Gastroesophageal sphincter (tissue), 4 donors: Measurements from ENCODE around the gene MACF1. TPM values are rescaled to one million over a fixed set of nuclear protein-coding genes. Genes with fewer than 3 reads are reported as not detected.
A peak's percentile ranks its signal among the peaks of the same experiment; 100 is the strongest.
"Not testable (repeated sequence)": the region's sequence is repeated elsewhere in the genome, so short reads cannot be mapped to it uniquely, and the experiment has no call there.

Experiments used
- ATAC-seq: fragments of 150-250 bp; one replicate; pipeline ENCODE4 v1.9.1; 2016; ENCODE audit warnings: mild to moderate bottlenecking, moderate library complexity
- H3K27ac ChIP-seq, 4 donors: fragments of 200-600 bp; sonication (generic) in 3 of 4; 1 replicate in 3 of 4; 2 replicates in 1 of 4; pipeline ENCODE4 v1.5.1; 2016 to 2019
- H3K27me3 ChIP-seq: fragments of 200-600 bp; sonication (generic); one replicate; pipeline ENCODE4 v1.5.1; 2019
- H3K36me3 ChIP-seq, 2 donors: fragments of 200-600 bp; sonication (generic); one replicate each; pipeline ENCODE4 v1.5.1; 2019; ENCODE audit warnings: control low read depth in 1 of 2
- H3K4me1 ChIP-seq, 3 donors: fragments of 200-600 bp; sonication (generic); 1 replicate in 2 of 3; 2 replicates in 1 of 3; pipeline ENCODE4 v1.5.1; 2016 to 2019; ENCODE audit warnings: control low read depth in 2 of 3
- H3K4me3 ChIP-seq, 2 donors: fragments of 200-600 bp; sonication (generic); one replicate each; pipeline ENCODE4 v1.5.1; 2019; ENCODE audit warnings: mild to moderate bottlenecking in 1 of 2, moderate library complexity in 1 of 2
- H3K9me3 ChIP-seq, 3 donors: fragments of 200-600 bp; sonication (generic); one replicate each; pipeline ENCODE4 v1.5.1; 2017 to 2019; ENCODE audit warnings: control low read depth in 2 of 3
- CTCF ChIP-seq, 4 experiments: fragments of 200-600 bp in 2 of 4; fragments of 450-650 bp in 2 of 4; sonication (generic) in 1 of 4; IDR thresholded peaks; one replicate each; pipeline ENCODE4 v1.5.1; 2017 to 2019; ENCODE audit warnings: antibody characterized with exemption in 4 of 4, mild to moderate bottlenecking in 2 of 4, moderate library complexity in 2 of 4
- EP300 ChIP-seq: sonication (generic); formaldehyde crosslinking; IDR thresholded peaks from one replicate; pipeline ENCODE4 v1.6.1; 2017; ENCODE audit warnings: antibody characterized with exemption, mild to moderate bottlenecking
- POLR2A ChIP-seq, 2 donors: fragments of 450-650 bp; IDR thresholded peaks; one replicate each; pipeline ENCODE4 v1.6.1; 2017; ENCODE audit warnings: antibody characterized with exemption in 2 of 2, mild to moderate bottlenecking in 2 of 2, moderate library complexity in 1 of 2
- POLR2AphosphoS5 ChIP-seq: sonication (generic); formaldehyde crosslinking; IDR thresholded peaks from one replicate; pipeline ENCODE4 v1.6.1; 2017; ENCODE audit warnings: antibody characterized with exemption
- WGBS, 2 donors: methylation state at CpG; one replicate each; pipeline ENCODE4 v1.1.5; 2018; ENCODE audit warnings: low coverage in 1 of 2; 5-methylcytosine and 5-hydroxymethylcytosine counted together
- total RNA-seq, 4 donors: library from RNA; depleted of rRNA; stranded (reverse); fragments of >200 nt; gene quantifications; one replicate each; pipeline ENCODE4 v1.1.0, GENCODE V29; 2016

MACF1 gene
- total RNA-seq, 4 donors from 2014 or later = 454 to 752 (median 541) TPM

DNA sequence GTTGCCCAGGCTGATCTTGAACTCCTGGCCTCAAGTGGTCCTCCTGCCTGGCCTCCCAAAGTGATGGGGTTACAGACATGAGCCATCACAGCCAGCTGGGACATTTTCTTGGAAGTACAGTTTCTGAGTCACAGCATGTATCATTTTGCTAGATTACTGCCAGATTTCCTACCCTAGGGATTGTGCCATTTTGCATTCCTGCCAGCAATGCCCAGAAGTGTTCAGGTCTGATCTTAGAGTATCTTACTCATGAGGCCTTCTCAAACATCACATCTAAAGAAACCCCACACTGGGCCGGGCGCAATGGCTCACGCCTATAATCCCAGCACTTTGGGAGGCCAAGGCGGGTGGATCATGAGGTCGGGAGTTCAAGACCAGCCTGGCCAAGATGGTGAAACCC lies 297.2 kb downstream of the MACF1 start:
- no peak for ATAC-seq
- TF ChIP-seq EP300 = no peak
- TF ChIP-seq POLR2A (IDR thresholded peaks at IDR 0.05) = no peak
- no peak for TF ChIP-seq POLR2AphosphoS5
- no peak for TF ChIP-seq CTCF (IDR thresholded peaks at IDR 0.05)
- 92% methylated on average over 5 of the region's 5 CpGs; no CpG with 5 or more reads in 1 of the 2 donors for WGBS, 2 donors
- Histone ChIP-seq H3K4me3 (no peak overlapping the region), H3K4me1 (peaks cover 0 to 6% (median 0%) of the 10 kb centered on the region in 3 donors), H3K27me3 (peaks cover 8% of the 10 kb centered on the region), H3K27ac (no peak overlapping the region), H3K36me3 (no peaks in the 10 kb centered on the region), H3K9me3 (no peaks in the 10 kb centered on the region)

DNA sequence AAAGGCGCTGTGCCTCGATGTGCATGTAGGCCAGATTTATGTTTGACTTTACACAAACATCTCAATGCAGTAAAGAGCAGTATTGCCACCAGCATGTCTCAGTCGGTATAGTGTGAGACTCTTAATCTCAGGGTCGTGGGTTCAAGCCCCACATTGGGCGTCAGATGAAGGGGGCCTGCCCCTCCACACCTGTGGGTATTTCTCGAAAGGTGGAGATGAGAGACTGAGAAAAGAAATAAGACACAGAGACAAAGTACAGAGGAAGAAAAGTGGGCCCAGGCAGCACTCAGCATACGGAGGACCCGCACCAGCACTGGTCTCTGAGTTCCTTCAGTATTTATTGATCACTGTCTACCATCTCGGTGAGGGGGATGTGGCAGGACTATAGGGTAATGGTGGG lies 299.9 kb downstream of the MACF1 start:
- 78 to 85% methylated on average over 8 to 9 of the region's 9 CpGs for WGBS, 2 donors
- H3K36me3 ChIP-seq, ATAC-seq, H3K4me3 ChIP-seq, H3K27me3 ChIP-seq, H3K9me3 ChIP-seq, H3K27ac ChIP-seq, H3K4me1 ChIP-seq: not testable (repeated sequence)

DNA sequence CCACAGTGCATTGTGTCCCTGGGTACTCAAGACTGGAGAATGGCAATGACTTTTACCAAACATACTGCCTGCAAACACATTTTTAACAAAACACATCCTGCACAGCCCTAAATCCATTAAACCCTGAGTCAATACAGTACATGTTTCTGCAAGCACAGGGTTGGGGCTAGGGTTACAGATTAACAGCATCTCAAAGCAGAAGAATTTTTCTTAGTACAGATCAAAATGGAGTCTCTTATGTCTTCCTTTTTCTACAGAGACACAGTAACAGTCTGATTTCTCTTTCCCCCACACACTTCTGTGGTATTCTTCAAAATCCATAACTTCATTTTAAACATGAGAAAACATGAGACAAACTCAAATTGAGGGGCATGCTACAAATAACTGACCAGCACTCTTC lies 300.8 kb downstream of the MACF1 start:
- H3K4me3 ChIP-seq = no peak overlapping the region
- H3K4me1 ChIP-seq = peaks cover 0 to 4% (median 0%) of the 10 kb centered on the region in 3 donors
- no peak overlapping the region for H3K27ac ChIP-seq
- TF ChIP-seq CTCF (IDR thresholded peaks at IDR 0.05) = no peak
- no peak for TF ChIP-seq POLR2A (IDR thresholded peaks at IDR 0.05)
- no peak for TF ChIP-seq EP300
- peaks cover 5% of the 10 kb centered on the region for H3K27me3 ChIP-seq
- no peak for ATAC-seq
- H3K9me3 ChIP-seq = no peaks in the 10 kb centered on the region
- H3K36me3 ChIP-seq = no peaks in the 10 kb centered on the region

- 66 to 83% methylated on average over 6 to 8 of the region's 14 CpGs for WGBS, 2 donors
Observed at GRCh38 chr1:39507230-39507928, 302.9 kb downstream of the MACF1 start.

DNA sequence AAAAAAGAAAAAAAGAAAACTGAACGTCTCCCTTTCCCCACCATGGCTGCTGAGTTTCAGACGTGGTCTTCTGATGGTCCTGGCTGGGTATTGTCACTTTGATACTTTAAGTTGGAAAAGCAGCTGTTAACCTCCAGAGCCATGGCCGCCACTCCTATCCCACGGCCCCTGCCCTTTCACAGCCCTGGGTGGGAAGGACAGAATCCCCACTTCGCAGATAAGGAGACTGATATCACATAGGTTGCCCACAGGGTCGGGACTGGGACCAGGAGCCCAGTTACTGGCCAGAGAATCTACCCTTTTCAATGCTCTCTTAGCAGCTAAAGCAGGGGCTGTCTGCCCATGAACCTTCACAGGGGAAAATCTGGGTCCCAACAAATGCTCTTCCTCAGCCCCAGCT lies 303.8 kb downstream of the MACF1 start:
- Histone ChIP-seq H3K27ac (no peak overlapping the region), H3K27me3 (peaks cover 5% of the 10 kb centered on the region), H3K9me3 (no peaks in the 10 kb centered on the region), H3K4me1 (no peaks in the 10 kb centered on the region), H3K4me3 (no peak overlapping the region), H3K36me3 (no peaks in the 10 kb centered on the region)
- WGBS, 2 donors = 81% methylated on average over 2 to 3 of the region's 6 CpGs
- ATAC-seq = no peak
- TF ChIP-seq CTCF (IDR thresholded peaks at IDR 0.05) = no peak
- TF ChIP-seq EP300 = no peak
- TF ChIP-seq POLR2AphosphoS5 = no peak
- TF ChIP-seq POLR2A (IDR thresholded peaks at IDR 0.05) = no peak

More at GRCh38 chr1:39507230-39507928, 302.9 kb downstream of the MACF1 start:
- no peaks in the 10 kb centered on the region for H3K4me1 ChIP-seq
- ATAC-seq = no peak
- no peaks in the 10 kb centered on the region for H3K36me3 ChIP-seq
- H3K27me3 ChIP-seq = peaks cover 5% of the 10 kb centered on the region
- no peaks in the 10 kb centered on the region for H3K9me3 ChIP-seq
- H3K27ac ChIP-seq = no peak overlapping the region
- no peak overlapping the region for H3K4me3 ChIP-seq
- TF ChIP-seq CTCF (IDR thresholded peaks at IDR 0.05) (peak in 1 of 4 experiments; percentile 16), EP300 (no peak)
